ENCODE data around the gene TRPM2. TPM values are rescaled to one million over a fixed set of nuclear protein-coding genes. Genes with fewer than 3 reads are reported as not detected.

Gene TRPM2
- total RNA-seq, 4 donors from 2014 or later = 0.40 to 6.9 (median 2.5) TPM

GRCh38 chr21:44421901-44422840, 68.8 kb downstream of the TRPM2 start:
- intact Hi-C loops (cut with DNase I) = no loop called here
- no peak for DNase-seq
- Histone ChIP-seq H3K27me3 (peaks cover 0 to 34% (median 0%) of the 10 kb centered on the region in 4 donors), H3K36me3 (no peaks in the 10 kb centered on the region), H3K4me3 (no peak overlapping the region), H3K27ac (no peak overlapping the region), H3K4me1 (no peaks in the 10 kb centered on the region), H3K9me3 (peaks cover 0 to 7% (median 0%) of the 10 kb centered on the region in 3 donors)
- no peak for TF ChIP-seq CTCF (IDR thresholded peaks at IDR 0.05)
- TF ChIP-seq POLR2A (IDR thresholded peaks at IDR 0.05) = no peak
- WGBS, 2 donors = 71 to 77% methylated on average over 16 to 19 of the region's 26 CpGs

- Histone ChIP-seq H3K9me3 (peaks cover 0 to 3% (median 0%) of the 10 kb centered on the region in 3 donors), H3K4me1 (no peaks in the 10 kb centered on the region), H3K36me3 (no peaks in the 10 kb centered on the region), H3K4me3 (no peak overlapping the region), H3K27ac (no peak overlapping the region), H3K27me3 (peaks cover 0 to 34% (median 0%) of the 10 kb centered on the region in 4 donors)
- intact Hi-C loops (cut with DNase I) = no loop called here
- DNase-seq = no peak
- 64 to 73% methylated on average over 4 to 5 of the region's 12 CpGs for WGBS, 2 donors
- TF ChIP-seq POLR2A (IDR thresholded peaks at IDR 0.05) = no peak
Observed at GRCh38 chr21:44423312-44423821, 69.9 kb downstream of the TRPM2 start.

- TF ChIP-seq POLR2A (IDR thresholded peaks at IDR 0.05) = no peak
- no peak for TF ChIP-seq CTCF (IDR thresholded peaks at IDR 0.05)
- intact Hi-C loops (cut with DNase I) = no loop called here
- H3K4me3 ChIP-seq = no peak overlapping the region
- H3K36me3 ChIP-seq = no peaks in the 10 kb centered on the region
- 64 to 100% methylated on average over 1 to 6 of the region's 17 CpGs for WGBS, 2 donors
- H3K27me3 ChIP-seq = peaks cover 0 to 34% (median 0%) of the 10 kb centered on the region in 4 donors
- DNase-seq = no peak
- H3K27ac ChIP-seq = no peak overlapping the region
- peaks cover 0 to 9% (median 0%) of the 10 kb centered on the region in 3 donors for H3K9me3 ChIP-seq
- H3K4me1 ChIP-seq = no peaks in the 10 kb centered on the region
Observed at GRCh38 chr21:44423941-44424607, 70.7 kb downstream of the TRPM2 start.

GRCh38 chr21:44424608-44425306, 71.3 kb downstream of the TRPM2 start:
- H3K4me3 ChIP-seq = no peak overlapping the region
- no peak for DNase-seq
- peaks cover 0 to 15% (median 0%) of the 10 kb centered on the region in 3 donors for H3K9me3 ChIP-seq
- intact Hi-C loops (cut with DNase I) = loop anchor here (5.0 kb wide), 1 partner anchor 58 kb away; no protein-coding TSS in a partner anchor
- no peak overlapping the region for H3K27ac ChIP-seq
- no peak for TF ChIP-seq POLR2A (IDR thresholded peaks at IDR 0.05)
- no peak for TF ChIP-seq CTCF (IDR thresholded peaks at IDR 0.05)
- 60 to 66% methylated on average over 6 to 8 of the region's 30 CpGs for WGBS, 2 donors
- H3K36me3 ChIP-seq = no peaks in the 10 kb centered on the region
- peaks cover 0 to 34% (median 0%) of the 10 kb centered on the region in 4 donors for H3K27me3 ChIP-seq
- H3K4me1 ChIP-seq = no peaks in the 10 kb centered on the region

- 73 to 81% methylated on average over 8 to 16 of the region's 40 CpGs for WGBS, 2 donors
- Histone ChIP-seq H3K4me1 (no peaks in the 10 kb centered on the region), H3K36me3 (no peaks in the 10 kb centered on the region), H3K9me3 (peaks cover 0 to 20% (median 0%) of the 10 kb centered on the region in 3 donors), H3K4me3 (peak overlapping the region in 1 of 4 donors; percentile 3), H3K27ac (no peak overlapping the region), H3K27me3 (peaks cover 0 to 34% (median 0%) of the 10 kb centered on the region in 4 donors)
- TF ChIP-seq CTCF (IDR thresholded peaks at IDR 0.05) = no peak
- no peak for TF ChIP-seq POLR2A (IDR thresholded peaks at IDR 0.05)
- intact Hi-C loops (cut with DNase I) = loop anchor here (5.0 kb wide), 1 partner anchor 57 kb away; no protein-coding TSS in a partner anchor
- DNase-seq = no peak
Observed at GRCh38 chr21:44425307-44425894, 72.0 kb downstream of the TRPM2 start.

Measured in esophagus squamous epithelium (tissue), 5 donors.